Liver (tissue), 9 donors: ENCODE data around the gene C14orf180. TPM values are rescaled to one million over a fixed set of nuclear protein-coding genes. Genes with fewer than 3 reads are reported as not detected.

ENCODE experiments used
- DNase-seq: peaks from one replicate; pipeline ENCODE4 v3.0.0-alpha.2; 2017; ENCODE audit warnings: low spot score
- H3K27ac ChIP-seq, 2 donors: one replicate each; pipeline ENCODE4 v1.7.0; 2013; ENCODE audit warnings: inconsistent platforms in 2 of 2, low read length in 2 of 2, control low read depth in 1 of 2, low read depth in 1 of 2, mild to moderate bottlenecking in 1 of 2
- H3K27me3 ChIP-seq, 4 donors: one replicate each; pipeline versions ENCODE4 v1.6.1 to v1.7.0; 2013; ENCODE audit warnings: low read length in 3 of 4, inconsistent platforms in 1 of 4, mild to moderate bottlenecking in 1 of 4, moderate library complexity in 1 of 4; ENCODE audit not compliant: control insufficient read depth in 4 of 4, insufficient read depth in 4 of 4
- H3K36me3 ChIP-seq, 4 donors: one replicate each; pipeline versions ENCODE4 v1.6.1 to v1.7.0; 2013; ENCODE audit warnings: low read length in 3 of 4, mild to moderate bottlenecking in 3 of 4, low read depth in 1 of 4, moderate library complexity in 1 of 4; ENCODE audit not compliant: control insufficient read depth in 4 of 4, insufficient read depth in 3 of 4
- H3K4me1 ChIP-seq, 4 donors: one replicate each; pipeline versions ENCODE4 v1.6.1 to v1.7.0; 2013; ENCODE audit warnings: low read length in 3 of 4, mild to moderate bottlenecking in 3 of 4, moderate library complexity in 1 of 4; ENCODE audit not compliant: control insufficient read depth in 4 of 4, insufficient read depth in 4 of 4
- H3K4me3 ChIP-seq, 3 donors: one replicate each; pipeline versions ENCODE4 v1.6.1 to v1.7.0; 2013; ENCODE audit warnings: low read length in 3 of 3, control low read depth in 1 of 3, low read depth in 1 of 3, mild to moderate bottlenecking in 1 of 3
- H3K9ac ChIP-seq, 2 donors: one replicate each; pipeline ENCODE4 v1.7.0; 2013; ENCODE audit warnings: low read length in 2 of 2, mild to moderate bottlenecking in 2 of 2, moderate library complexity in 2 of 2, control low read depth in 1 of 2, low read depth in 1 of 2
- H3K9me3 ChIP-seq, 4 donors: one replicate each; pipeline versions ENCODE4 v1.6.1 to v1.7.0; 2013; ENCODE audit warnings: low read length in 3 of 4; ENCODE audit not compliant: control insufficient read depth in 4 of 4
- CTCF ChIP-seq: fragments of 150-350 bp; IDR thresholded peaks from 2 replicates; pipeline ENCODE4 v1.5.1; 2017; ENCODE audit warnings: improper control_type of control experiment, low read depth, low read length; ENCODE audit not compliant: missing input control
- FOXA2 ChIP-seq: IDR thresholded peaks from 2 replicates; pipeline ENCODE4 v1.6.1; 2016; ENCODE audit warnings: antibody characterized with exemption
- HNF4A ChIP-seq, 2 donors: conservative IDR thresholded peaks; 2 replicates each; pipeline ENCODE4 v1.6.1; 2016; ENCODE audit warnings: antibody characterized with exemption in 2 of 2, mild to moderate bottlenecking in 2 of 2
- HNF4G ChIP-seq: IDR thresholded peaks from 2 replicates; pipeline ENCODE4 v1.6.1; 2016; ENCODE audit warnings: antibody characterized with exemption
- MAX ChIP-seq: IDR thresholded peaks from 2 replicates; pipeline ENCODE4 v1.6.1; 2016; ENCODE audit warnings: antibody characterized with exemption
- NR2F2 ChIP-seq: IDR thresholded peaks from 2 replicates; pipeline ENCODE4 v1.6.1; 2016; ENCODE audit warnings: antibody characterized with exemption
- RAD21 ChIP-seq, 2 donors: IDR thresholded peaks; 2 replicates each; pipeline ENCODE4 v1.6.1; 2016; ENCODE audit warnings: antibody characterized with exemption in 2 of 2, mild to moderate bottlenecking in 2 of 2
- RXRA ChIP-seq, 2 donors: IDR thresholded peaks; 2 replicates each; pipeline ENCODE4 v1.6.1; 2017 to 2018; ENCODE audit warnings: antibody characterized with exemption in 2 of 2, mild to moderate bottlenecking in 1 of 2
- YY1 ChIP-seq: IDR thresholded peaks from 2 replicates; pipeline ENCODE4 v1.6.1; 2016; ENCODE audit warnings: antibody characterized with exemption, mild to moderate bottlenecking
- WGBS: extraction: QIAGEN DNeasy Blood & Tissue Kit; methylation state at CpG from one replicate; pipeline ENCODE4 v1.1.7; 2013; 5-methylcytosine and 5-hydroxymethylcytosine counted together
- polyA plus RNA-seq, 2 donors: library from polyadenylated mRNA; stranded (reverse) in 1 of 2; unstranded in 1 of 2; fragments of 200-250 nt in 1 of 2; fragments of >200 nt in 1 of 2; fragmentation: Nextera tagmentation in 1 of 2; extraction: Ambion mirVana in 1 of 2; gene quantifications; one replicate each; pipeline versions ENCODE4 v1.2.1 to v1.2.3, GENCODE V29; 2013 to 2015
- total RNA-seq, 2 donors: library from RNA; depleted of rRNA; stranded (reverse); fragments of >200 nt; gene quantifications; one replicate each; pipeline ENCODE4 v1.2.3, GENCODE V29; 2014
- TF ChIP-seq, protein P1 (sequence below): IDR thresholded peaks from 2 replicates; pipeline ENCODE4 v1.6.1; 2016; ENCODE audit warnings: antibody characterized with exemption, mild to moderate bottlenecking
- TF ChIP-seq, protein P2 (sequence below): IDR thresholded peaks from 2 replicates; pipeline ENCODE4 v1.6.1; 2016; ENCODE audit warnings: antibody characterized with exemption
- donor health status: healthy.
- donor health status: healthy.
- donor health status: healthy.
- donor health status: healthy.
- donor health status: healthy.

The C14orf180 gene
- total and polyA plus RNA-seq, 4 donors, result 0.09 to 4.0 (median 2.9) TPM

DNA sequence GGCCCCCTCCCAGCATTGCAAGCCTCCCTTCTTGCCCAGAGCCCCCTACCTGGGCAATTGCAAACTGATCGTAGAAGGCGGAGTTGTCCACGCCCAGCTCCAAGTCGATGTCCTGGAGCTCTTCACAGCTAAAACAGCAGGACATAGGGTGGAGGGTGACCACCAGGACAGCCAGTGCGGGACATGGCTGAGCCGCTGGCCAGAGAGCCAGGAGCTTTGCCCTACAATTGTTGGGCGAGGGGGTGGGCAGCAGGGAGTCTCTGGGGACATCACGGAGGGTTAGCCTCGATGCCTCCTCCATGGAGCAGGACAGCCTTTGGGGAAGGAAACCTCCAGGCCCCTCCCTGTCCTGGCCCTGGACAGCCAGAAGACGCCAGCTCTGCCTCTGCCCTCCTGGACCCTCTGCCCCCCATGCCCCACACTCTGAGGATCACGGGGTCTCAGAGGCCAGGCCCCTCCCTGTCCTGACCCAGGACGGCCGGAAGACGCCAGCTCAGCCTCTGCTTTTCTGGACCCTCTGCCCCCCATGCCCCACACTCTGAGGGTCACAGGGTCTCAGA is 15.6 kb downstream of the C14orf180 start:
- no peaks in the 10 kb centered on the region for H3K4me1 ChIP-seq

More for the DNA sequence above, 15.6 kb downstream of the C14orf180 start:
- Histone ChIP-seq H3K27me3 (peaks cover 0 to 2% (median 0%) of the 10 kb centered on the region in 4 donors), H3K27ac (no peak overlapping the region), H3K36me3 (no peaks in the 10 kb centered on the region), H3K9ac (no peak overlapping the region), H3K4me3 (no peak overlapping the region), H3K9me3 (no peaks in the 10 kb centered on the region)
- WGBS, result 76% methylated on average over 14 of the region's 14 CpGs
- no peak for DNase-seq
- TF ChIP-seq RAD21 (IDR thresholded peaks at IDR 0.05), result no peak
- no peak for TF ChIP-seq YY1
- TF ChIP-seq, protein P1, sequence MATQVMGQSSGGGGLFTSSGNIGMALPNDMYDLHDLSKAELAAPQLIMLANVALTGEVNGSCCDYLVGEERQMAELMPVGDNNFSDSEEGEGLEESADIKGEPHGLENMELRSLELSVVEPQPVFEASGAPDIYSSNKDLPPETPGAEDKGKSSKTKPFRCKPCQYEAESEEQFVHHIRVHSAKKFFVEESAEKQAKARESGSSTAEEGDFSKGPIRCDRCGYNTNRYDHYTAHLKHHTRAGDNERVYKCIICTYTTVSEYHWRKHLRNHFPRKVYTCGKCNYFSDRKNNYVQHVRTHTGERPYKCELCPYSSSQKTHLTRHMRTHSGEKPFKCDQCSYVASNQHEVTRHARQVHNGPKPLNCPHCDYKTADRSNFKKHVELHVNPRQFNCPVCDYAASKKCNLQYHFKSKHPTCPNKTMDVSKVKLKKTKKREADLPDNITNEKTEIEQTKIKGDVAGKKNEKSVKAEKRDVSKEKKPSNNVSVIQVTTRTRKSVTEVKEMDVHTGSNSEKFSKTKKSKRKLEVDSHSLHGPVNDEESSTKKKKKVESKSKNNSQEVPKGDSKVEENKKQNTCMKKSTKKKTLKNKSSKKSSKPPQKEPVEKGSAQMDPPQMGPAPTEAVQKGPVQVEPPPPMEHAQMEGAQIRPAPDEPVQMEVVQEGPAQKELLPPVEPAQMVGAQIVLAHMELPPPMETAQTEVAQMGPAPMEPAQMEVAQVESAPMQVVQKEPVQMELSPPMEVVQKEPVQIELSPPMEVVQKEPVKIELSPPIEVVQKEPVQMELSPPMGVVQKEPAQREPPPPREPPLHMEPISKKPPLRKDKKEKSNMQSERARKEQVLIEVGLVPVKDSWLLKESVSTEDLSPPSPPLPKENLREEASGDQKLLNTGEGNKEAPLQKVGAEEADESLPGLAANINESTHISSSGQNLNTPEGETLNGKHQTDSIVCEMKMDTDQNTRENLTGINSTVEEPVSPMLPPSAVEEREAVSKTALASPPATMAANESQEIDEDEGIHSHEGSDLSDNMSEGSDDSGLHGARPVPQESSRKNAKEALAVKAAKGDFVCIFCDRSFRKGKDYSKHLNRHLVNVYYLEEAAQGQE, result no peak
- no peak for TF ChIP-seq MAX
- TF ChIP-seq, protein P2, sequence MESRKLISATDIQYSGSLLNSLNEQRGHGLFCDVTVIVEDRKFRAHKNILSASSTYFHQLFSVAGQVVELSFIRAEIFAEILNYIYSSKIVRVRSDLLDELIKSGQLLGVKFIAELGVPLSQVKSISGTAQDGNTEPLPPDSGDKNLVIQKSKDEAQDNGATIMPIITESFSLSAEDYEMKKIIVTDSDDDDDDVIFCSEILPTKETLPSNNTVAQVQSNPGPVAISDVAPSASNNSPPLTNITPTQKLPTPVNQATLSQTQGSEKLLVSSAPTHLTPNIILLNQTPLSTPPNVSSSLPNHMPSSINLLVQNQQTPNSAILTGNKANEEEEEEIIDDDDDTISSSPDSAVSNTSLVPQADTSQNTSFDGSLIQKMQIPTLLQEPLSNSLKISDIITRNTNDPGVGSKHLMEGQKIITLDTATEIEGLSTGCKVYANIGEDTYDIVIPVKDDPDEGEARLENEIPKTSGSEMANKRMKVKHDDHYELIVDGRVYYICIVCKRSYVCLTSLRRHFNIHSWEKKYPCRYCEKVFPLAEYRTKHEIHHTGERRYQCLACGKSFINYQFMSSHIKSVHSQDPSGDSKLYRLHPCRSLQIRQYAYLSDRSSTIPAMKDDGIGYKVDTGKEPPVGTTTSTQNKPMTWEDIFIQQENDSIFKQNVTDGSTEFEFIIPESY, result no peak
- no peak for TF ChIP-seq RXRA (IDR thresholded peaks at IDR 0.05)
- TF ChIP-seq HNF4G, result no peak
- no peak for TF ChIP-seq CTCF
- TF ChIP-seq NR2F2, result no peak
- TF ChIP-seq HNF4A (conservative IDR thresholded peaks at IDR 0.05), result no peak
- no peak for TF ChIP-seq FOXA2
